Breast epithelium (tissue), 4 donors: ENCODE data around the gene TSPEAR. TPM values are rescaled to one million over a fixed set of nuclear protein-coding genes. Genes with fewer than 3 reads are reported as not detected.

Experiments used
- DNase-seq, 2 donors: peaks; one replicate each; pipeline ENCODE4 v3.0.0-alpha.2; 2019; ENCODE audit warnings: low spot score in 2 of 2
- H3K27ac ChIP-seq, 2 donors: fragments of 200-600 bp; sonication (generic) in 1 of 2; one replicate each; pipeline ENCODE4 v1.5.1; 2016 to 2019; ENCODE audit warnings: mild to moderate bottlenecking in 1 of 2
- H3K27me3 ChIP-seq, 2 donors: fragments of 200-600 bp; sonication (generic) in 1 of 2; one replicate each; pipeline versions ENCODE4 v1.5.1 to v1.6.0; 2017 to 2019; ENCODE audit warnings: control low read depth in 1 of 2, mild to moderate bottlenecking in 1 of 2
- H3K36me3 ChIP-seq: fragments of 200-600 bp; one replicate; pipeline ENCODE4 v1.5.1; 2019
- H3K4me1 ChIP-seq, 2 donors: fragments of 200-600 bp; sonication (generic); one replicate each; pipeline ENCODE4 v1.5.1; 2016 to 2019; ENCODE audit warnings: control low read depth in 1 of 2
- H3K4me3 ChIP-seq, 3 donors: fragments of 200-600 bp; sonication (generic); 1 replicate in 2 of 3; 2 replicates in 1 of 3; pipeline ENCODE4 v1.5.1; 2016 to 2019; ENCODE audit warnings: mild to moderate bottlenecking in 3 of 3, moderate library complexity in 2 of 3
- H3K9me3 ChIP-seq, 2 donors: fragments of 200-600 bp; sonication (generic) in 1 of 2; one replicate each; pipeline ENCODE4 v1.5.1; 2016 to 2019; ENCODE audit warnings: control low read depth in 1 of 2
- CTCF ChIP-seq, 3 donors: fragments of 450-650 bp; IDR thresholded peaks; one replicate each; pipeline ENCODE4 v1.5.1; 2016 to 2017; ENCODE audit warnings: antibody characterized with exemption in 3 of 3, mild to moderate bottlenecking in 3 of 3, moderate library complexity in 3 of 3
- POLR2A ChIP-seq: fragments of 450-650 bp; IDR thresholded peaks from one replicate; pipeline ENCODE4 v1.6.1; 2016; ENCODE audit warnings: antibody characterized with exemption, mild to moderate bottlenecking, moderate library complexity
- POLR2AphosphoS5 ChIP-seq, 3 donors: sonication (generic); formaldehyde crosslinking; IDR thresholded peaks; one replicate each; pipeline ENCODE4 v1.6.1; 2017; ENCODE audit warnings: antibody characterized with exemption in 3 of 3
- intact Hi-C: fragments of 100-400 bp; cut with DNase I; formaldehyde crosslinking; loops from one replicate; pipeline ENCODE4 v1.15.1; 2023; ENCODE audit warnings: low total_unique reads
- total RNA-seq, 3 donors: library from RNA; depleted of rRNA; stranded (reverse); fragments of >200 nt; gene quantifications; one replicate each; pipeline ENCODE4 v1.1.0, GENCODE V29; 2016

The TSPEAR gene
- total RNA-seq, 3 donors from 2014 or later, result 0.15 TPM; not detected in 2

GRCh38 chr21:44623575-44623974, 87.8 kb downstream of the TSPEAR start:
- Histone ChIP-seq H3K4me1 (no peaks in the 10 kb centered on the region), H3K27me3 (peaks cover 0 to 20% of the 10 kb centered on the region in 2 donors), H3K36me3 (no peaks in the 10 kb centered on the region), H3K9me3 (peaks cover 11 to 38% of the 10 kb centered on the region in 2 donors), H3K4me3 (no peak overlapping the region), H3K27ac (no peak overlapping the region)
- DNase-seq, result no peak
- intact Hi-C loops, result no loop called here
- TF ChIP-seq POLR2A, result no peak
- no peak for TF ChIP-seq POLR2AphosphoS5 (IDR thresholded peaks at IDR 0.05)
- no peak for TF ChIP-seq CTCF (IDR thresholded peaks at IDR 0.05)

GRCh38 chr21:44619886-44620285, 91.5 kb downstream of the TSPEAR start:
- DNase-seq, result no peak
- no peak for TF ChIP-seq POLR2A
- no peak for TF ChIP-seq CTCF (IDR thresholded peaks at IDR 0.05)
- TF ChIP-seq POLR2AphosphoS5 (IDR thresholded peaks at IDR 0.05), result no peak
- Histone ChIP-seq H3K9me3 (peaks cover 11 to 35% of the 10 kb centered on the region in 2 donors), H3K27me3 (peaks cover 0 to 23% of the 10 kb centered on the region in 2 donors), H3K4me1 (no peaks in the 10 kb centered on the region), H3K27ac (no peak overlapping the region), H3K4me3 (no peak overlapping the region), H3K36me3 (no peaks in the 10 kb centered on the region)
- intact Hi-C loops, result no loop called here

GRCh38 chr21:44618909-44619308, 92.5 kb downstream of the TSPEAR start:
- Histone ChIP-seq H3K4me1 (no peaks in the 10 kb centered on the region), H3K36me3 (no peaks in the 10 kb centered on the region), H3K27me3 (peaks cover 0 to 33% of the 10 kb centered on the region in 2 donors), H3K9me3 (peaks cover 3 to 25% of the 10 kb centered on the region in 2 donors), H3K27ac (no peak overlapping the region), H3K4me3 (no peak overlapping the region)
- intact Hi-C loops, result no loop called here
- TF ChIP-seq POLR2AphosphoS5 (IDR thresholded peaks at IDR 0.05) (no peak), POLR2A (no peak), CTCF (IDR thresholded peaks at IDR 0.05) (no peak)
- no peak for DNase-seq

GRCh38 chr21:44618504-44618903, 92.9 kb downstream of the TSPEAR start:
- no peak overlapping the region for H3K27ac ChIP-seq
- no peak for TF ChIP-seq CTCF (IDR thresholded peaks at IDR 0.05)
- no peak for TF ChIP-seq POLR2A

GRCh38 chr21:44617071-44617501, 94.3 kb downstream of the TSPEAR start:
- Histone ChIP-seq H3K36me3 (no peaks in the 10 kb centered on the region), H3K4me3 (no peak overlapping the region), H3K9me3 (peaks cover 3 to 12% of the 10 kb centered on the region in 2 donors), H3K4me1 (no peaks in the 10 kb centered on the region), H3K27ac (no peak overlapping the region), H3K27me3 (peaks cover 0 to 36% of the 10 kb centered on the region in 2 donors)
- DNase-seq, result no peak
- TF ChIP-seq POLR2AphosphoS5 (IDR thresholded peaks at IDR 0.05) (no peak), POLR2A (no peak), CTCF (IDR thresholded peaks at IDR 0.05) (no peak)
- intact Hi-C loops, result no loop called here

More at GRCh38 chr21:44618504-44618903, 92.9 kb downstream of the TSPEAR start:
- Histone ChIP-seq H3K4me1 (no peaks in the 10 kb centered on the region), H3K9me3 (peaks cover 2 to 21% of the 10 kb centered on the region in 2 donors), H3K4me3 (no peak overlapping the region), H3K36me3 (no peaks in the 10 kb centered on the region), H3K27me3 (peaks cover 0 to 36% of the 10 kb centered on the region in 2 donors)
- intact Hi-C loops, result no loop called here
- DNase-seq, result no peak
